GM18505 (cell line): ENCODE results near the gene OLA1.

Experiments used
- ATAC-seq: cut with Tn5 transposase; IDR thresholded peaks from one replicate; pipeline ENCODE4 v1.9.1; 2021; ENCODE audit not compliant: unreplicated experiment
- POLR2A ChIP-seq: IDR thresholded peaks from 4 replicates; pipeline ENCODE4 v1.6.1; 2011; ENCODE audit warnings: borderline replicate concordance; ENCODE audit not compliant: insufficient read depth, insufficient read length; ENCODE audit errors: extremely low read depth

OLA1 gene

GRCh38 chr2:174067815-174068214 lies 180.5 kb downstream of the OLA1 start:
- ATAC-seq: no peak
- no peak for TF ChIP-seq POLR2A

- no peak for TF ChIP-seq POLR2A
- ATAC-seq: no peak
These were observed 181.5 kb downstream of the OLA1 start for GRCh38 chr2:174066871-174067270.

- ATAC-seq: no peak
- TF ChIP-seq POLR2A: no peak
These were observed 184.7 kb downstream of the OLA1 start for GRCh38 chr2:174063492-174064092.

DNA sequence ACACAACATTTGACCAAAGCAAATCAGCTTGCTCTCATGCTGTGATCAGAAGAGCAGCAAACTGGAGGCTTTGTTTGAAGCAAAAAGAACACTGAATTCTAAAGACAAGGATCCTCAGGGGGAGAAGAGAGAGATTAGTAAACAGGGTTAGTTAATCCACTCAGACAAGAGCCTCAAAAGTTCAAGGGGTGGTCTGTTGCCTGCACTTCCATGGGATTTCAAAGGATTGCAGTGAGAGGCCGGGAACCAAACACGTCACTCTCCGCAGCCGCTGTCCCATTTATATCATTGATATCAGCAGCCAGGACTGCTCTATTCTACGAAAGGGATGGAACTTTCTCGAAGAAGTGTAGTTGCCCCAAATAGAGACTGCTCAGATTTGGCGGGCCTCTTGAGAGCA lies 185.4 kb downstream of the OLA1 start:
- ATAC-seq: no peak

DNA sequence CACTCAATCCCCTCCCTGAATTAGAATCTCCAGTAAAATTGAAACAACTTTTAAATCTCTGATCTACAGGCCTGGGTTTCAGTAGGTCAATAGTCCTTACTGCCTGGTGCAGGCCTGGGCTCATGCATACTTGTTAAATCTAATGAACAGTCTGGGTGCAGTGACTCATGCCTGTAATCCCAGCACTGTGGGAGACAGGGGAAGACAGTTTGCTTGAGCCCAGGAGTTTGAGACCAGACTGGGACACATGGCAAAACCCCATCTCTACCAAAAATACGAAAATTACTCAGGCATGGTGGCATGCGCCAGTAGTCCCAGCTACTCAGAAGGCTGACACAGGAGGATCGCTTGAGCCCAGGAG lies 188.5 kb downstream of the OLA1 start:
- ATAC-seq: no peak

More for the DNA sequence above, 185.4 kb downstream of the OLA1 start:
- no peak for TF ChIP-seq POLR2A

DNA sequence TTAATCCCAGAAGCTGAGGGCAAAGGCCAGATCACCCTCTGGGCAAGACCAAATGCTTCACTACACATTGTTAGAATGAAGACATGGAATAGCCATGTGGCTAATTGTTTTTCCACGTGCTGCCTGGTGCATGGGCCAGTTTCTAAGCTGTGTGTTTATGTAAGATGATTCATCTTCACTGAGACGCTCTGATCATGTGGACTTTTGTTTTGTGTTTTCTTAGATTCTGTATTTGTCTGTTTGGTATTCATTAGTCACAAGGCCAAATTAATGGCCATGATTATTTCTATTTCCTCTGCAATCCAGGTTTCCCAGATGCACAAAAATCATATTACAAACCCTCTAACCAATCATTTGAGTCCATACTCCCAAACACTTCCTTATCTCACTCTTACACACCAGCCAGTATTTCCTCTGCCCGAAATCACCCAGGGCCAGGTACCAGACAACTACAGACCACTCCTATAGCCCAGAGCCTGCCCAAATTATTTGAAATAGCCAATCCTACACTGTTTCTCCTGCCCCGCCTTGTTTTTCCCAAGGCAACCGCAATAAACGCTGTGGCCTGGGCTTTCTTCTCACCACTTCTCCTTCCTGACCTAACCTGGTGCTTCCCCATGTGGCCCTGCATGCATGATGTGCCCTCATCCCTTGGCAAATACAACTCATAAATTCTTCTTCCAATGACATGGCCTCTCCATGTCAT lies 189.0 kb downstream of the OLA1 start:
- ATAC-seq: no peak
- TF ChIP-seq POLR2A: no peak

More for the DNA sequence above, 188.5 kb downstream of the OLA1 start:
- no peak for TF ChIP-seq POLR2A

DNA sequence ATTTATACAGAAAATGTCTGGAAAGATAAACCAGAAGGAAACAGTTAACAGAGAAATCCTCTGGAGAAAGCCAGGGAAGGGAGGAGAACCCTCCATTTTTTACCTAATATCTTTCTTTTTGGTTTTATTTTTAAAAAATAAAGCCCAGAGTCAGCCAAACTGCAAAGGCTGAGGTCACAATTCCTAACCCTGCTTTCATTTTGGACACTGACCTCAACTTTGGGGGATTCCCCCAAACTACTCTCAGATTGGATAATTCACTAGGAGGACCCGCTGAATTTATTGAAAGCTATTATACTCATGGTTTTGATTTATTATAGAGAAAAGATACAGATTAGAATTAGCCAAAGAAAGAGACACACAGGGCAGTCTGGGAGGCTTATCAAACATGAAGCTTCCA lies 189.9 kb downstream of the OLA1 start:
- TF ChIP-seq POLR2A: no peak
- ATAC-seq: no peak

GRCh38 chr2:174058026-174058425 lies 190.3 kb downstream of the OLA1 start:
- no peak for TF ChIP-seq POLR2A
- no peak for ATAC-seq

GRCh38 chr2:174054926-174055325 lies 193.4 kb downstream of the OLA1 start:
- no peak for ATAC-seq
- no peak for TF ChIP-seq POLR2A

DNA sequence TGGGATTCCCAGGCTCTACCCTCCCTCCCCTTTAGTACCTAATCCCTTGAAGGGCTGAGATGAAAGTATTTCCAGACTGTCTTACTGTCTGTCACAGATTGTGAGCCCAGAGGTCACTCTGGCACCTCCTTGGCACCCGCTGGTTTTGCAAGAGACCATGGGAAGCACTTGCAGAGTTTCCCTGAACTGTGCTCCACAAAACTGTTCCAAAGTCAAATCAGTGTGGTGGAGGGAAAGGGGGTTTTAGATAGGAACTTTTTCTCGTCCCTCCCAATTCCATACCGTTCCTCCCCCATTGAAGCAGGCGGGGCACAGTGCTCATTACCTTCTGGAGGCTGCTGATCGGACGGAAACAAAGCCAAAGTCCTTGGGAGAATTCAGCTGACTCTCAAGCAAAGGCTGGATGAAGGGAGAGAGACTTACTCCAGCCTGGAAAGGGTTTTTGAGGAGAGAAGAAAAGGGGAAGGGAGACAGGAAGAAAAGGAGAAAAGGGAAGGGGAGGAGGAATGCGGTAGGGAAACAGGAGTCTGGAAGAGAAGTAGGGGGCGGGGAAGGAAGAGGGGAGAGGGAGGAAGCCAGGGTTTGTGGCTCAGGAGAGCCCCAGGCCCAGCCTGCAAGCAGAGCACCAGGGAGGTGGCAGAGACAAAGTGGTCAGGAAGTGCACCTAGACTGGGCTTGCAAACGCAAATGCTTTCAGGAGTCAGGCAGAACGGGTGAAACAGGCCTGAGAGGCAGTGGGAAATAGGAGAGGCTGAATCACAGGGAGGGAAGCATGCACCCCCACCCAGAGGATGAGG lies 194.8 kb downstream of the OLA1 start:
- TF ChIP-seq POLR2A: no peak

GRCh38 chr2:174052584-174052976 lies 195.8 kb downstream of the OLA1 start:
- no peak for TF ChIP-seq POLR2A

More for the DNA sequence above, 194.8 kb downstream of the OLA1 start:
- no peak for ATAC-seq

DNA sequence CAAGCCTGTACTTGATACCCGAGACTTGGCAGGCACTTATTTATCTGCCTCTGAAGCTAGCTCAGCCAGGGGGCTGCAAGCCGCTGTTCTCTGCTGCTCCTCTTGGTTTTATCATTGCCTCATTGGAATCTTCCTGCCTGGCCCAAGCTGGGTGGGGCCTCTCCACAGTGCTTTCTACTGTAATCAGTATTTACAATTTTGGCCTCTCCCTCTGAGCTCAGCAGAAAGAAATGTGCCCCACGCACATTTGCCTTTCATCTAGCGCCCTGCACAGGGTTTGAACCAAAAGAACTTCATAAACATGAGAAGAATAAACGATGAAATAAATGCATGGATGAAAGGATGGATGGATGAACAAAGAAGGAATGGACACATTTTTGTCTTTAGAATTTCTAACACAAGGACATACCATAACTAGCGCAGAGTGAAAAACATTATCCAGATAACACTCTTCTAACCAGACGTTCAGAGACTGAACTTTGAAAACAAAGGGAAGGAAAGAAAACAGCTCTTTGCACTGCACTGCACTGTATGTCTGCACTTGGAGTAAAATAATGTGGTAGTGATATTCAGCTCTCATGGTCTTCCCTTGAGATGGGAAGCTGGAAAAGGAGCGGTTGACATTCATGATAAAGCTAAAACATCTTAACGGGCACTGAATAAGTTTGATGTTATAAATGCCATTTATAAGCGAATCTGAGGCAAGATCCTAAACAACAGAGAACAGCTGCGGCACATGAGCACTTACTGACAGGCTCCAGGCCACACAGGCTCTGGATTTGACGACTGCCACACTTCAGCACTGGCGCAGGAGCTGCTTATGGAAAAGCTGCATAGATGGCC lies 196.4 kb downstream of the OLA1 start:
- ATAC-seq: no peak
- TF ChIP-seq POLR2A: no peak

More at GRCh38 chr2:174052584-174052976, 195.8 kb downstream of the OLA1 start:
- ATAC-seq: no peak

- no peak for ATAC-seq
- TF ChIP-seq POLR2A: no peak
These were observed 197.3 kb downstream of the OLA1 start for GRCh38 chr2:174051068-174051467.
